AG04449 (cell line): ENCODE measurements around the gene IFNGR2.

Source experiments
- CTCF ChIA-PET: fragments of 350-600 bp; formaldehyde crosslinking; extraction: SDS; loops from one replicate; lab custom pipeline; 2021; ENCODE audit warnings: antibody characterized with exemption; lab: Yijun Ruan, JAX
- POLR2A ChIA-PET: fragments of 400-600, 350-600 bp; formaldehyde crosslinking; extraction: SDS; loops from one replicate; lab custom pipeline; 2020; ENCODE audit warnings: antibody characterized with exemption, inconsistent platforms; lab: Yijun Ruan, JAX
- DNase-seq: peaks from one replicate; pipeline ENCODE4 v3.0.0-alpha.2; 2010; ENCODE audit warnings: low read depth, low spot score
- H3K4me3 ChIP-seq: 2 replicates; pipeline ENCODE4 v1.5.1; 2011; ENCODE audit warnings: low read depth, mild to moderate bottlenecking, control low read depth, low read length
- TF ChIP-seq, protein P1 (sequence below): IDR thresholded peaks from one replicate; pipeline ENCODE4 v1.5.1; 2011; ENCODE audit warnings: mild to moderate bottlenecking, moderate library complexity, low read length, control low read depth, inconsistent platforms; ENCODE audit not compliant: insufficient read depth; ENCODE audit errors: missing control alignments

Gene IFNGR2

DNA sequence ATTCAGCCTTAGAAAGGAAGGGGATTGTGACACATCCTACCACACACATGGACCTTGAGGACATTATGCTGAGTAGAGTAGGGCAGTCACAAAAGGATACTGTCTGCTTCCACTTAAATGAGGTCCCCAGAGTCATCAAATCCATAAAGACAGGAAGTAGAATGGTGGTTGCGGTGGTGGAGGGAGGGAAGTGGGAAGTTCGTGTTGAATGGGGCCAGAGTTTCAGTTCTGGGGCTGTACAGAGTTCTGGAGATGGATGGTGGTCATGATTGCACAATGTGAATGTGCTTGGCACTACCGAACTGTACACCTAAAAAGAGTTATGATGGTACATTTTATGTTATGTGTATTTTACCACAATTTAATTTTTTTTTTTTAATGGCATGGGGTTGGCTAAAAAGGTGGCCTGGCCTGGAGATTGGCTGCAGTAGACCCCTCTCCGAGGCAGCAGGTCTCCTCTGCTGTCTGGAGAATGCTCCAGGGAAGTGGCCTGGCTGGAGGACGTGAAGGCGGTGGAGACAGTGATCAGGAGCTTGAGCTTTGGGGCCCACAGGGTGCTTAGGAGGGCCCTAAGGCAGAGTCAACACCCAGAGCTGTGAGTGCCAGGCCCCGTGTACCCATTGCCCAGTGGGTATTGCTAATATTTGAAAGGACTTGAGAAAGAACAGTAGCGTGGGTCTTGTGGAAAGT is 30.4 kb downstream of the IFNGR2 start:
- ChIA-PET POLR2A (no interaction called here), CTCF (interaction anchor here (1.3 to 3.6 kb wide), 3 partner anchors 11 to 72 kb away, joined by 3 to 25 read pairs (median 10); no protein-coding TSS in a partner anchor)
- H3K4me3 ChIP-seq: no peak overlapping the region
- TF ChIP-seq, protein P1, sequence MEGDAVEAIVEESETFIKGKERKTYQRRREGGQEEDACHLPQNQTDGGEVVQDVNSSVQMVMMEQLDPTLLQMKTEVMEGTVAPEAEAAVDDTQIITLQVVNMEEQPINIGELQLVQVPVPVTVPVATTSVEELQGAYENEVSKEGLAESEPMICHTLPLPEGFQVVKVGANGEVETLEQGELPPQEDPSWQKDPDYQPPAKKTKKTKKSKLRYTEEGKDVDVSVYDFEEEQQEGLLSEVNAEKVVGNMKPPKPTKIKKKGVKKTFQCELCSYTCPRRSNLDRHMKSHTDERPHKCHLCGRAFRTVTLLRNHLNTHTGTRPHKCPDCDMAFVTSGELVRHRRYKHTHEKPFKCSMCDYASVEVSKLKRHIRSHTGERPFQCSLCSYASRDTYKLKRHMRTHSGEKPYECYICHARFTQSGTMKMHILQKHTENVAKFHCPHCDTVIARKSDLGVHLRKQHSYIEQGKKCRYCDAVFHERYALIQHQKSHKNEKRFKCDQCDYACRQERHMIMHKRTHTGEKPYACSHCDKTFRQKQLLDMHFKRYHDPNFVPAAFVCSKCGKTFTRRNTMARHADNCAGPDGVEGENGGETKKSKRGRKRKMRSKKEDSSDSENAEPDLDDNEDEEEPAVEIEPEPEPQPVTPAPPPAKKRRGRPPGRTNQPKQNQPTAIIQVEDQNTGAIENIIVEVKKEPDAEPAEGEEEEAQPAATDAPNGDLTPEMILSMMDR: no peak
- no peak for DNase-seq

DNA sequence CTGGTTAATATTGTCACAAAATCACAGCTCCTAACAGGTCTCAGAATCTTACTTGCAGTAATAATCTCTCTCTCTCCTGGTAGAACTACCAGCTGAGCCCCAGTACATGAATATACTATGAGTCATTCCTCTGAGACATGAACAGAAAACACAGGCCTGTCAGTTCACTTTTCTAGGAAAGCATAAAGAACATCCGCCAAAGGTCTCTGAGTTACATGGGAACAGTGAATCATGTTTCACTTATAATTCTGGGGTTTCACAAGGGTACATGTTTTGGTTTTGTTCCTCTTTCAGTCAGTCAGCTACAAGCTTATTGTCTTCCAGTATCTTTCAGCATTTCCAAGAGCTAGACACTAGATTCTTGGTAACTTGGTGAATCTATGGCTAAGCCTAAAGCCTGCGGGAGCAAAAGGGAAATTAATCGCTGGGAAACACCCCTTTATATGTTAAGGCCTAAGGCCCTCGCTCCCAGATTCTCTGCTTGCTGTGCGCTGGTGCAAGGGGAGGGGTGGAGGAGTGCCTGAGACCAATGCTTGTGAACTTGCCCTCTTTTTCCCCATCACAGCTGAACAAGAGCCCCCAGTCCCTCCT is 31.7 kb downstream of the IFNGR2 start:
- TF ChIP-seq, protein P1: no peak
- DNase-seq: peak; percentile 79
- H3K4me3 ChIP-seq: no peak overlapping the region
- ChIA-PET CTCF (interaction anchor here (1.3 to 3.6 kb wide), 3 partner anchors 10 to 73 kb away, joined by 3 to 25 read pairs (median 10); no protein-coding TSS in a partner anchor), POLR2A (interaction anchor here (0.6 kb wide), 1 partner anchor 688 kb away, joined by 3 read pairs; no protein-coding TSS in a partner anchor)

DNA sequence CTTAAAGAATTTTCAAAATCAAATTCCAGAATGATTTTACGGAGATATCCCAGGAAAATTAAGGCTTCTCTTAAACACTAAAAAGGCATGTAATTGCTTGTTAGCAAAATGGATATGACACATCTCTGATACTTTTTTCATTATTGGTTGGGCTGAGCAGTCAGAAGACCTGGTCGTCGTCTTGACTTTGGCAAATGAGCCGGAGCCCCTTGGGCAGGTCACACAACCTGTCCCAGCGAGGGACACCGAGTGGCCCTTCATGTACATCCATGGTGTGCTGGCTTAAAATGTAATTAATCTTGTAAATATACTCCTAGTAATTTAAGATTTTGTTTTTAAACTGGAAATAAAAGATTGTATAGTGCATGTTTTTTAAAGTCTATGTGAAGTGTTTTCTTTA is 33.9 kb downstream of the IFNGR2 start:
- POLR2A ChIA-PET: interaction anchor here (0.6 kb wide), 1 partner anchor 27 kb away, joined by 3 read pairs; no protein-coding TSS in a partner anchor
- TF ChIP-seq, protein P1: no peak
- no peak overlapping the region for H3K4me3 ChIP-seq
- no peak for DNase-seq
- CTCF ChIA-PET: interaction anchor here (0.6 to 7.2 kb wide), 4 partner anchors 9 to 240 kb away, joined by 3 to 46 read pairs (median 7); no protein-coding TSS in a partner anchor

DNA sequence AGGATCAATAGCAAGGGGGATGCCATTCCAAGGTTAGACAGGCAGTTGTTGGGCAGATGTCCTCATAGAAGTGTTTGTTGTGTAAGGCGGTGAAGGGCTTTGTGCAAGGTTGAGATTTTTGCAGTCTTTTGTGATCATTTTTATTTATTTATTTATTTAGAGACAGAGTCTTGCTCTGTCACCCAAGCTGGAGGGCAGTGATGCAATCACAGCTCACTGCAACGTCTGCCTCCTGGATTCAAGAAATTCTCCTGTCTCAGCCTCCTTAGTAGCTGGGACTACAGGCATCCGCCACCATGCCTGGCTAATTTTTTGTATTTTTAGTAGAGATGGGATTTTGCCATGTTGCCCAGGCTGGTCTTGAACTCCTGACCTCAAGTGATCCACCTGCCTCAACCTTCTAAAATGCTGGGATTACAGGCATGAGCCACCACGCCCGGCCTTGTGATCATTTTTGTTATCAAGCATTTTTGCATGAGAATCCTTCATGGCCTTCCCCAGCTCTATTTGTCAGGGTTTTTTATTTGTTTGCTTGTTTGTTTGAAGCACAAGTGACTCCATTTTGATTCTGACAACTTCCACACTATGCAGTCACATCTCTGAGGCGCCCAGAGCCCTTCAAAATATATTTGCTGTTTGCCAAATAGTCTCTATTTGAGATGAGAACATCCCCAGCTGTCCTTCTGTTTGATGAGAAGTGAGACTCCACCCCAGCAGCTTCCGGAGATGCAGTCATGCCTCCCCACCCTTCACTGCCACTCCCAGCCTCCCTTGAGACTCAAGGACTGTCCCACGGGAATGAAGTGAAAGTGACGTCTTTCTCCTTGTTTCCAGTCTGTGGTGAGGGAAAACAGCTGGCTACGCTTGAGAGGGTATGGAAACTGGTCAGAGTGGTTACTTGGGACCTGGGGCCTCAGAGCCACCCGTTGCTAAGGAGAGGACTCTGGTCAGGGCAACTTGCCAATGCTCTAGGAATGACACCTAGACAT is 38.6 kb downstream of the IFNGR2 start:
- TF ChIP-seq, protein P1: no peak
- peak; percentile 33 for DNase-seq
- POLR2A ChIA-PET: interaction anchor here (1.1 kb wide), 1 partner anchor 10 kb away, joined by 3 read pairs; no protein-coding TSS in a partner anchor
- CTCF ChIA-PET: interaction anchor here (1.0 to 7.4 kb wide), 6 partner anchors 15 to 245 kb away, joined by 3 to 86 read pairs (median 25); no protein-coding TSS in a partner anchor
- no peak overlapping the region for H3K4me3 ChIP-seq

DNA sequence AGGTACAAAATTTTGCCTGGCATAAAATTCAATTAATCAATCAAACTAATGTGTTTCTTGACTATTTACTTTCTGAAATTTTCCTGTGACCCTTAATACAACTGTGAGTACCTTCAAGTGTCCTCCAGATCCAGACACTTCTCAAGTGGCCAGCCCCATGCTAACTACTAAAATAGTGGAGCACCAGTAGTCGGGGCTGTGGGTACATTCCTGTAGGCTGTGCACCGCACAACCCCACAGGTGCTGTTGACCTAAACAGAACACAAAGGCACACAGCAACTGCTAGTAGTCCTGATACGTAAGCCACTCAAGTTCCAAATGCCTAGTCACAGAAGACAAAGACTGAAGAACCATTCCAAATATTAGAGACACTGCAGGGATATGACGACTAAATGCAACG is 40.0 kb downstream of the IFNGR2 start:
- ChIA-PET CTCF (interaction anchor here (1.3 to 7.4 kb wide), 5 partner anchors 28 to 246 kb away, joined by 4 to 91 read pairs (median 51); no protein-coding TSS in a partner anchor), POLR2A (no interaction called here)
- no peak for DNase-seq

More for the DNA sequence above, 40.0 kb downstream of the IFNGR2 start:
- no peak overlapping the region for H3K4me3 ChIP-seq
- TF ChIP-seq, protein P1: no peak
